DMS153 treated with DMSO at 0.1 percent for 48 hours (cell line): Measurements from ENCODE around the gene FARSA.
A peak's percentile ranks its signal among the peaks of the same experiment; 100 is the strongest.
"Not testable (repeated sequence)": the region's sequence is repeated elsewhere in the genome, so short reads cannot be mapped to it uniquely, and the experiment has no call there.

Experiments used
- DNase-seq: peaks from one replicate; lab custom pipeline; 2025; ENCODE audit not compliant: unreplicated experiment; lab: John Stamatoyannopoulos, UW

FARSA gene

DNA sequence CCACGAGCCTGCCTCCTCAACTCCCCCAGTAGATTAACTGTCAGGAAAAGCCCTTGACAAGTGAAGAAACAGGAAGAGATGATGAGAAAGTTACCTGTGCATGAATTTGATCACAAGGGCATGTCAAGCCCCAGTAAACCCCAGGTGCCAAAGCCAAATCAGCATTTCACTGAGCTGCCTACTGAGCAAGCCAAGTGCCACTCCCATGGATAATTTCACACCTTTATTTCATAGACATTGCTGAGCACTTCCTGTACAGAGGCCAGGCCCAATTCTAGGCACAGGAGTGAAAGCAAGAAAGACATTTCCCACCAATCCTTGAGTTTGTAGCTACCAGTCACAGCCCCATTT, 21.1 kb upstream of the FARSA start:
- DNase-seq: no peak

DNA sequence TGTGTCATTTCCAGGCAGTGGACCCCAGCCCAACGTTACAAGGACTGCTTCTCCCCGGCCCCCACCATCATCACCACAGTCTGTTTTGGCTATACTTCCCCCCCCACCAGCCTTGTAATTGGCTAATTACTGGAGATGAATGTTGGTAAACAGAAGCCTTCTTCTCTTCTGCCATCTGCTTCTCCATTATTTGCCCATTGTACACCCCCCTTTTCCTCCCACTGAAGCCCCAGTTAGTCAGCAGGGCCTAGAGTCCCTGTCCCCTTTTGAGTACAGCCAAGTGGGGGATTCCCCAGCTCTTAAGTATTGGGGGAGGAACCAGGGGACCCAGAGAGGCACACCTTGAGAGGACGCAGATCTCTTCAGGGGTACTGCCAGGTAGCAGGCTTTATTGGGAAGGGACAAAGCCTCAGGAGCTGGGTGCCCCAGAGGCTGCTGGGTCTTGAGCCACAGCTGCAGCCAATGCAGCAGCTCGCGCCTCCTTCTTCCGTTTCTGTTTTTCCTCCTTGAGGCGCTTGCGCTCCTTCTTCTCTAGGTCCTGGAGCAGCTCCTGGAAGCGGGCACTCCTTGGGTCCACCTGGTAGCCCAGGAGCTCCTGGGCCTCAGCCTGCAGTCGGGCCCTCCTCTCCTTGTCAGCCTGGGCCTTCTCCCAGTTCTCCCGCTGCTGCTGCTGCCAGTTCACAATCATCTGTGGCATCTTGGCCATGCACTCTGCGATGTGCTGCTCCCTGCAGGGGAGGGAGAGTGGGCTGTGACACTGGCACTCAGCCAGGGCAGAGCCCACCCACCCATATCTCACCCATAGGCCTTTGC, 20.5 kb upstream of the FARSA start:
- no peak for DNase-seq

DNA sequence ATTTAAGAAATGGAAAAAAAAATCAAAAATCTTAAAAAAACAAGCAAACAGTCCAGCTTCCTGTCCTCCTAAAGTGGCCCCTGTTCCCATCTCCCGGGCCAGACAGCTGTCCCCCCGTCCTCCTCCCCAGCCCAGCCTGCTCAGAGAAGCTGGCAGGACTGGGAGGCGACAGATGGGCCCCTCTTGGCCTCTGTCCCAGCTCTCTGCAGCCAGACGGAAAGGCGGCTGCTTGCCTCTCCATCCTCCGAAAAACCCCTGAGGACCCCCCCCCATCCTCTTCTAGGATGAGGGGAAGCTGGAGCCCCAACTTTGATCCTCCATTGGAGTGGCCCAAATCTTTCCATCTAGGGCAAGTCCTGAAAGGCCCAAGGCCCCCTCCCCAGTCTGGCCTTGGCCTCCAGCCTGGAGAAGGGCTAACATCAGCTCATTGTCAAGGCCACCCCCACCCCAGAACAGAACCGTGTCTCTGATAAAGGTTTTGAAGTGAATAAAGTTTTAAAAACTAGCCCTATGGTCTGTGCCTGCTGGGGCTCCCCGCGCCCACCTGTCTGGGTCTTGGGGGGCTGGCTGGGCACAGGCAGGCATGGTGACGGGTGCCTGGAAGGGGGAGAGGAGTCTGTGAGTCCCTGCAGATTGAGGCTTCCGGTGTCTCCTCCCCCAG, 19.8 kb upstream of the FARSA start:
- no peak for DNase-seq

DNA sequence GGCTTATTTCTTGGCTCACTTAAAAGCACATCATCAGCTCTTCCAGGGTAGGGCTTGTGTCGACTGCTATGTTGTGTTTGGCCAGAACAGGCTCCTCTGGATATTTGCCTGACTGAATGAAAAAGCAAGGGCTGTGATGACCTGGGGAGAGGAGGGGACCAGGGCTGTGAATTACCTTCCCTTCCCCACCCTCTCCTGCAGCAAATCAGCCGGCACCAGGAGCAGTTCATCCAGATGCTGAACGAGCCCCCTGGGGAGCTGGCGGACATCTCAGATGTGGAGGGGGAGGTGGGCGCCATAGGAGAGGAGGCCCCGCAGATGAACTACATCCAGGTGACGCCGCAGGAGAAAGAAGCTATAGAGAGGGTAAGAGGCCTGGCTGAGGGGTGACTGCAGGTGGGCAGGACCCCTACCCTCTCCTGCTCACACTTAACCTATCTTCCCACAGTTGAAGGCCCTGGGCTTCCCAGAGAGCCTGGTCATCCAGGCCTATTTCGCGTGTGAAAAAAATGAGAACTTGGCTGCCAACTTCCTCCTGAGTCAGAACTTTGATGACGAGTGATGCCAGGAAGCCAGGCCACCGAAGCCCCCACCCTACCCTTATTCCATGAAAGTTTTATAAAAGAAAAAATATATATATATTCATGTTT, 19.1 kb upstream of the FARSA start:
- no peak for DNase-seq

DNA sequence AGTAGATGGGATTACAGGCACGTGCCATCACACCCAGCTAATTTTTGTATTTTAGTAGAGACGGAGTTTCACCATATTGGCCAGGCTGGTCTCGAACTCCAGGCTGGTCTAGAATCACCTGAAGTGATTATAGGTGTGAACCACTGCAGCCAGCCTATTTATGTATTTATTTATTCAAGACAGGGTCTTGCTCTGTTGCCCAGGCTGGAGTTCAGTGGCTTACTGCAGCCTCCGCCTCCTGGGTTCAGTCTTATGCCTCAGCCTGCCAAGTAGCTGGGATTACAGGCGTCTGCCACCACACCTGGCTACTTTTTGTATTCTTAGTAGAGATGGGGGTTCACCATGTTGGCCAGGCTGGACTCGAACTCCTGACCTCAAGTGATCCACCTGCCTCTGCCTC, 18.5 kb upstream of the FARSA start:
- not testable (repeated sequence) for DNase-seq

DNA sequence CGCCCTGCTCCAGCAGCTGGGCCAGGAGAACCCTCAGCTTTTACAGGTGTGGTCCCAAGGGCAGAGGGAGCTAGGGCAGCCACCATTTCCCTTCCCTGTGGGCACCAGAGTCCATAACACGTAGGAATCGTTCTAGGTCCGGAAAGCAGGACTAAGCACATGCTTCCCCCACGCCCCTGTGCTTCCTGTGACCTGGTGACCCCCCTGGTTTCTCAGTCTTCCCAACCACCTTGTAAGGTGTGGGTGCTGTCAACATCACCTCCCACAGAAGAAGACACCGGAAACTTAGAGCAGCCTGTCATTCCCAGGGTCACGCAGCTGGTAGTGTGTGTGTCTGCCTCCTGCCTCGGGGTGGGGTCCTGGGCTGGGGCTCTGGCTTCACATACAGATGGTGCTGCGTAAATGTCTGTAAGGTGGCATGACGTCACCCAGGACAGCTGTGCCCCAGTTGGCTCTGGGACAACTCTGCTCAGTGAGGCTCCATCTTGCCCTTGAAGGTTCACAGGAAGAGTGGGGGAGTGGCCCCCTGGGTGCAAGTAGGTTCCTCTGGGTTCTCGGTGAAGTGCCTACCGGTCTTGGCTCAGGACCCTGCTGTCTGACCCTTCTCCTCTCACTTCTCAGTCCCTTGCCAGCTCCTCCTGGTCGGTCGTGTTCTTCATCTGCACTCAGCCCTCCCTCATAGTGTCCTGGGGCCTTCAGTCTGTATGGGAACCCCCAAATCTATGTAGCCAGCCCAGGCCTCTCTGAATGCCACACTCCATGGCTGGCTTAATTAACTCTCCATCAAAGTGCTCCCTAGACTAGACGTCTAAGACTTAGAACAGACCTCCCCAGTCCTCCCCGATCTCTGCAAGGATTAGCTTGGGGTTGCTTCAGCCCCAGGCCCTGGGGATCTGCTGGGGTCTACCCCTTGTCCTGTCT, 16.1 kb upstream of the FARSA start:
- DNase-seq: no peak

DNA sequence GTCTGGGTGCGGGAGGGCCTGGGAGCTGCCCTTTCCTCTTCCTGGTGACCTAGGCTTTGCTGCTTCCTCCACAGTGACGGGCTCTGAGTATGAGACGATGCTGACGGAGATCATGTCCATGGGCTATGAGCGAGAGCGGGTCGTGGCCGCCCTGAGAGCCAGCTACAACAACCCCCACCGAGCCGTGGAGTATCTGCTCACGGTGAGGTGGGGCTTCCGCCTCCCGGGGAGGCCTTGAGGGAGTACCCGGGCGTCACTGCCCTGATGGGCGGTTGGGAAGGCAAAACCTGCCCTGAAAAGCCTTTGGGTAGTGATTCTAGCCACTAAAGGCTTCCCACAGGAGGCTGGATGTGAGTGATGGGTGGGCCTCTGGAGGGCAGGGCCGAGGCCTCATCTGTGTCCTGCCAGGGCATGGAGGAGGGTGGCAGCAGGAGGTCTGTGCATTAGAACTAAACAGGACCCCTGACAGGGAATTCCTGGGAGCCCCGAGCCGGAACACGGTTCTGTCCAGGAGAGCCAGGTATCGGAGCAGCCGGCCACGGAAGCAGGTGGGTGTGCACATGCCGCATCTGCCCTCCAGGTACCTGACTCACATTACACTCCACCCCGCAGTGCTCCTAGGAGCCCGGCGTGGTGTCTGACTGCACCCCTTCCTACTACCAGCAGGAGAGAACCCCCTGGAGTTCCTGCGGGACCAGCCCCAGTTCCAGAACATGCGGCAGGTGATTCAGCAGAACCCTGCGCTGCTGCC, 15.3 kb upstream of the FARSA start:
- no peak for DNase-seq

DNA sequence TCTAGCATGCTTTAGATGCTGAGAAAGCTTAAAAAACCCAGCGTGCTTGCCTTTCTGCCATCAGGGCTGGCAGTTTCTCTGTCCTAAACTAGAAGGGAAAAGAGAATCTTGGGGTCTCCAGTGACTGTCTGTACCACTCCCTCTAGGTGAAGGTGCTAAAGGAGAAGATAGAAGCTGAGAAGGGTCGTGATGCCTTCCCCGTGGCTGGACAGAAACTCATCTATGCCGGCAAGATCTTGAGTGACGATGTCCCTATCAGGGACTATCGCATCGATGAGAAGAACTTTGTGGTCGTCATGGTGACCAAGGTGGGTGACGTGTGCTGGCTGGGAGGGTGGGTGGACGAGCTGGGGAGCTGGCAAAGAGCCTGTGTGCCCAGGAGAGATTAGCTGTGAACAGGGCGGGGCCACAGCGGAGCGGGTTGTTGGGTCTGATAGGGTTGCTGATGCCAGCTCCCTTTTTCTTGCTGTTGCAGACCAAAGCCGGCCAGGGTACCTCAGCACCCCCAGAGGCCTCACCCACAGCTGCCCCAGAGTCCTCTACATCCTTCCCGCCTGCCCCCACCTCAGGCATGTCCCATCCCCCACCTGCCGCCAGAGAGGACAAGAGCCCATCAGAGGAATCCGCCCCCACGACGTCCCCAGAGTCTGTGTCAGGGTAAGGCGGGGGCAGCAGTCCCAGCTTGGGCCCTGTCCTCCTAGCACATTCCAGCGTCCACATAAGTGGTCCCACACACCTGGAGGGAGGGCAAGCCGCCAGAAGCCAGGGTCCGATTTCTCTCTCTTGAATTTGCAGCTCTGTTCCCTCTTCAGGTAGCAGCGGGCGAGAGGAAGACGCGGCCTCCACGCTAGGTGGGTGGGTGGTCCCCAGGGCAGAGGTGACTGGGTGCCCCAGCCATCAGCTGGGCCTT, 14.4 kb upstream of the FARSA start:
- no peak for DNase-seq

DNA sequence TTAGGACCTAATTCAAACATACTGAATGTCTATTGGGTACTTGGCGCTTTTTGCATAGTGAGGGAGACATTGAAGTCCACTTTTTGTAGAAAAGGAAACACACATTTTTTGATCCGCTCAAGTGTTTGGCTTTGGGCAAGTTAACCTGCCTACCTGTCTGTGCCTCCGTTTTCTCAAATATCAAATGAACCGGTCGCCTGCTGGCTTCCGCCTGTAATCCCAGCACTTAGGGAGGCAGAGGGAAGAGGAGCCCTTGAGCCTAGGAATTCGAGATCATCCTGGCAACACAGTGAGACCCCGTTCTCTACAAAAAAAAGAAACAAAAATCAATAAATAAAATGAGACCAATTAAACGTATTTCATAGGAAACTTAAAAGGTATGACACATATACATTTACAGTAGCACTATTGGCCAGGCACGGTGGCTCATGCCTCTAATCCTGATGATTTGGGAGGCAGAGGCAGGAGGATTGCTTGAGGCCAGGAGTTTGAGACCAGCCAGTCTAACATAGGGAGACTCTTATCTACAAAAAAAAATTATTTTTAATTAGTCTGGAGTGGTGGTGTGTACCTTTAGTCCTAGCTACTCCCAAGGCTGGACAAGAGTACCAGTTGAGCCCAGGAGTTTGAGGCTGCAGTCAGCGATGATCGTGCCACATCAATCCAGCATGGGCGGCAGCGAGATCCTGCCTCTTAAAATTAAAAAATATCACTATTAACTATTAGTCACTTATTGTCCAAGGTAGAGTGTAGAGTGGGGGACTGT, 13.4 kb upstream of the FARSA start:
- no peak for DNase-seq

DNA sequence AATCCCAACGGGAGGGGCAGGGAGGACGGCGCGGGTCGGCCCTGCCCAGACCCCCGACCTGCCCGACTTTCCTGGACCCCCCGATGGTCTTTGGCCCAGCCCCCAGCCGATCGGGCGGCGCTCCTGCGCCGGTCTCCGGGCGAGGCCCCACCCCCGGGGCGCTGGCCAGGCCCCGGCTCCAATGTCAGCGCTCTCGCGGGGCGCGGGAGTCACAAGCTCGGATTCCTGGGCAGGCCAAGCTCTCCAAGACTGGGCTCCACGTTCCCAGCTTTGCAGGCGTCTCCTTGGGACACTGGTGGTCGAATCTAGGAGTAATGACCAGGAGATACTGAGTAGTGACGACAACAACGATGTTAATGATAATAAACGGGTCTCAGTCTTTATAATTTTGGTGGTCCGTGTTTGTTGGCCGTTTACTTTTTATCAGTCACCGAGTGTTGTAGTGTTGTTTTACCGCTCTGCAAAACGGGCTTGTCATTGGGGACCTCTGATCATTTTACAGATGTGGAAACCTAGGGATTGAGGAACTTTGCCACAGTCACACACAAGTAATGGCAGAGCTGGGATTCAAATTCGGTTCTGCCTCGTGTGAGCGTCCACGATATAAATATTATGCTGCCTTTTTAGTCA, 12.7 kb upstream of the FARSA start:
- DNase-seq: peak; percentile 10

DNA sequence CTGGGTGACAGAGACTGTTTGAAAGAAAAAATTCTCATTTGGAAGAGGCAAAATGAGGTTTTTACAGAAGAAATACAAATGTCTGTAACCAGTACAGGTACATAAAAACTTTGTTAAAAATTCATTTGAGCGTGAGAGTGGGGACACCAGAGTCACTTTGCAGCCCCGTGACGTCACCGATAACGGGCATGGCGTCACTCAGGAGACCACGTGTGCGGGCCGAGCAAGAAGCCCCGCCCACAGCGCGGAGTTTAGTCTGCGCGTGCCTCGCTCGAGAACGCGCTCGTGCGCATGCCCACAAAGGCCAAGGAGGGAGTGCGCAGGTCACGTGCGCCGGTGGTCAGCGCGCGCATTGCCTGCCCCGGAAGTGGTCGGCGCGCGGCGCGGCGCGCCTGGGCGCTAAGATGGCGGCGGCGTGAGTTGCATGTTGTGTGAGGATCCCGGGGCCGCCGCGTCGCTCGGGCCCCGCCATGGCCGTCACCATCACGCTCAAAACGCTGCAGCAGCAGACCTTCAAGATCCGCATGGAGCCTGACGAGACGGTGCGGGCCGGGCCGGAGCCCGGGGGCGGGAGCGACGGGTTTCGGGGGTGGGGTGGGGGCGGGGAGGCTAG, 12.1 kb upstream of the FARSA start, which contains the start of gene RAD23A:
Gene RAD23A (plus strand): TSS at position 384 of the 613 bp plus-strand sequence. CDS start 87 bp downstream, at position 471.
- DNase-seq: peak; percentile 92

DNA sequence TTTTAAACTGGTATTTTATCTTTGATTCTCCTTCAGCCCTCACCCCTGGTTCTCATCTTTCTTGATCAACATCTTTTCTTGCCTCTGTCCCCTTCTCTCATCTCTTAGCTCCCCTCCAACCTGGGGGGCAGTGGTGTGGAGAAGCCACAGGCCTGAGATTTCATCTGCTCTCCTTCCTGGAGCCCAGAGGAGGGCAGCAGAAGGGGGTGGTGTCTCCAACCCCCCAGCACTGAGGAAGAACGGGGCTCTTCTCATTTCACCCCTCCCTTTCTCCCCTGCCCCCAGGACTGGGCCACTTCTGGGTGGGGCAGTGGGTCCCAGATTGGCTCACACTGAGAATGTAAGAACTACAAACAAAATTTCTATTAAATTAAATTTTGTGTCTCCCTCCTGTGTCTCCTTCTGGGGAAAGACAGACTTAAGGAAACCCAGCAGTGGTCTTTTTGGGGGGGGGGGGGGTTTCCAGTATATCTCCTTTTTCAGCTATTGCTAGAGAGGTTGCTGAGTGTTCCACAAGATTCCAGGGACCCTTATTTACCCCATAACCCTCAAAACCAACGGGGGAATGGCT, 10.7 kb upstream of the FARSA start:
- no peak for DNase-seq

DNA sequence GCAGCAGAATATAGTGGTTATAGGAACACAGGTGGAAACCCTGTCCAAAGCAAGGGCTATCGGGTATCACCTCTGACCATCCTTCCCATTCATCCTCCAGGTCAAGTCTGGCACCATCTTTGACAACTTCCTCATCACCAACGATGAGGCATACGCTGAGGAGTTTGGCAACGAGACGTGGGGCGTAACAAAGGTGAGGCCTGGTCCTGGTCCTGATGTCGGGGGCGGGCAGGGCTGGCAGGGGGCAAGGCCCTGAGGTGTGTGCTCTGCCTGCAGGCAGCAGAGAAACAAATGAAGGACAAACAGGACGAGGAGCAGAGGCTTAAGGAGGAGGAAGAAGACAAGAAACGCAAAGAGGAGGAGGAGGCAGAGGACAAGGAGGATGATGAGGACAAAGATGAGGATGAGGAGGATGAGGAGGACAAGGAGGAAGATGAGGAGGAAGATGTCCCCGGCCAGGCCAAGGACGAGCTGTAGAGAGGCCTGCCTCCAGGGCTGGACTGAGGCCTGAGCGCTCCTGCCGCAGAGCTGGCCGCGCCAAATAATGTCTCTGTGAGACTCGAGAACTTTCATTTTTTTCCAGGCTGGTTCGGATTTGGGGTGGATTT, 10.0 kb upstream of the FARSA start:
- no peak for DNase-seq

DNA sequence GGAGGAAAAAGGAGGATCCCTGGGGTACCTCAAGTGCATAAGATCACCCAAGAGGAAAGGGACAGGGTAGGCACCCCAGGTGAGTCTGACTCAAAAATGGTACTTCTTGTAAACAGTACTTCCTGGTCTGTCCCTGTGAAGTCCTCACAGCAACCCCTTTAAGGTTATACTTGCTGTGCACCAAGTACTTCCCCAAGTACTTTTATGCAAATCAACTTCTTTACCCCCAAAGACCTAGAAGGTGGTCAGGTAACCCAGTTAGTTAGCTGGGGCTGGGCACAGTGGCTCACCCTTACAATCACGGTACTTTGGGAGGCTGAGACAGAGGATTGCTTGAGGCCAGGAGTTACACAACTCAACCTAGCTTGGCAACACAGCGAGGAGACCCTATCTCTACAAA, 7.4 kb upstream of the FARSA start:
- DNase-seq: no peak

DNA sequence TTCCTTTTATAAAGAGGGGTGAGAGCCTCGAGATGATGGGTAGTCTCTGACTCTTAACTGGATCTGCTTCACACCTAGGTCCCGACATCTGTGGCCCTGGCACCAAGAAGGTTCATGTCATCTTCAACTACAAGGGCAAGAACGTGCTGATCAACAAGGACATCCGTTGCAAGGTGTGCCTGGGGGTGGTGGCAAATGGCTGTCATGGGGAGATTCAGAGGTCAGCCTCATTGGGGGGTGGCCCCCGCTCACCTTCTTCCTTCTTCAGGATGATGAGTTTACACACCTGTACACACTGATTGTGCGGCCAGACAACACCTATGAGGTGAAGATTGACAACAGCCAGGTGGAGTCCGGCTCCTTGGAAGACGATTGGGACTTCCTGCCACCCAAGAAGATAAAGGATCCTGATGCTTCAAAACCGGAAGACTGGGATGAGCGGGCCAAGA, 6.5 kb upstream of the FARSA start:
- DNase-seq: no peak

DNA sequence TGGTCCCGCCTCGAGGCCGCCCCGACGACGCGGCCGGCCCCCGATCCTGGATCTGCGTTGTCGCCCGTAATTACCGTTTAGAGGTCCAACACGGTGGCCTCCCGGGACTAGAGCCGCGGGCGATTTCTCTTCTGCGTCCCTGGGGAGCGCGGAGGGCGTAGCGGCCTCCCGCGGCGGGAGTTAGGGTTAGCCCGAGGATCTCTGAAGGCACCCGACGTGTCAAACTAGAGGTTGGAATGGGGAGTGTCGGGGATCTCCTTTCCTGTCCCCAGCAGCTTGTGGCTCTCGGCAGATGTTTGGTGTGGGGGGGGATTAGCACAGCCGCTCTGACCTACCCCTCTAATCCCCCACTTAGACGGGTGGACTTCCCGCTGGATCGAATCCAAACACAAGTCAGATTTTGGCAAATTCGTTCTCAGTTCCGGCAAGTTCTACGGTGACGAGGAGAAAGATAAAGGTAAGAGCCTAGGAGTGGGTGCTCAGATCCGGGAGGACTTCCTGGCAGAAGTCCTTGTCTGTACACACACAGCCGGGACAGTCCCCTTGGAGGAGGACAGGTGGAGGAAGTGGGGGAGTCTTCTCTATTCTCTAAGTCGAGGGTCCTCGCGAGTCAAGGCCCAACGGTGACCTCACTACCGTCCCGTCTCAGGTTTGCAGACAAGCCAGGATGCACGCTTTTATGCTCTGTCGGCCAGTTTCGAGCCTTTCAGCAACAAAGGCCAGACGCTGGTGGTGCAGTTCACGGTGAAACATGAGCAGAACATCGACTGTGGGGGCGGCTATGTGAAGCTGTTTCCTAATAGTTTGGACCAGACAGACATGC, 5.5 kb upstream of the FARSA start:
- DNase-seq: no peak
